B cell (primary cell): ENCODE results near the gene GBA3. TPM values are rescaled to one million over a fixed set of nuclear protein-coding genes. Genes with fewer than 3 reads are reported as not detected.

Experiments
- ATAC-seq: fragments of 200-7000 bp; cut with Tn5 transposase; one replicate; pipeline ENCODE4 v1.10.0; 2021; ENCODE audit warnings: low read depth, mild to moderate bottlenecking, moderate number of reproducible peaks, moderate library complexity
- CTCF ChIA-PET: fragments of 350-600 bp; sonication (Branson Sonifier 250); formaldehyde crosslinking; loops from one replicate; lab custom pipeline; 2021; ENCODE audit warnings: antibody characterized with exemption, inconsistent platforms; lab: Charles Lee
- POLR2A ChIA-PET: fragments of 350-600 bp; sonication (Branson Sonifier 250); formaldehyde crosslinking; loops from one replicate; lab custom pipeline; 2021; ENCODE audit warnings: antibody characterized with exemption; lab: Charles Lee
- DNase-seq: peaks from one replicate; pipeline ENCODE4 v3.0.0; 2013
- H2AFZ ChIP-seq: 2 replicates; pipeline ENCODE4 v1.6.1; 2012; ENCODE audit warnings: mild to moderate bottlenecking, low read depth, low read length; ENCODE audit not compliant: insufficient read depth, poor library complexity, severe bottlenecking
- H3K27ac ChIP-seq, 2 donors: 1 replicate in 1 of 2; 2 replicates in 1 of 2; pipeline ENCODE4 v1.5.1; 2012 to 2013; ENCODE audit warnings: low read length in 2 of 2, mild to moderate bottlenecking in 2 of 2, moderate library complexity in 1 of 2
- H3K27me3 ChIP-seq, 4 experiments: fragments of 200-600 bp in 1 of 4; sonication (generic) in 1 of 4; replicated peaks in 1 of 4; 1 replicate in 2 of 4; 2 replicates in 2 of 4; pipeline versions ENCODE4 v1.6.1 to v1.7.0; 2013 to 2016; ENCODE audit warnings: low read length in 3 of 4, mild to moderate bottlenecking in 2 of 4, mixed read lengths in 1 of 4, moderate library complexity in 1 of 4; ENCODE audit not compliant: insufficient read depth in 4 of 4, control insufficient read depth in 3 of 4; ENCODE audit errors: control extremely low read depth in 1 of 4
- H3K36me3 ChIP-seq, 2 experiments: replicated peaks in 1 of 2; 1 replicate in 1 of 2; 2 replicates in 1 of 2; pipeline versions ENCODE4 v1.6.1 to v1.7.1; 2013; ENCODE audit warnings: low read length in 1 of 2; ENCODE audit not compliant: insufficient read depth in 2 of 2, control insufficient read depth in 1 of 2; ENCODE audit errors: control extremely low read depth in 1 of 2, extremely low read depth in 1 of 2
- H3K4me1 ChIP-seq, 2 donors: fragments of 200-600 bp in 1 of 2; sonication (generic) in 1 of 2; 1 replicate in 1 of 2; 2 replicates in 1 of 2; pipeline versions ENCODE4 v1.5.1 to v1.6.1; 2013 to 2017; ENCODE audit warnings: low read length in 2 of 2; ENCODE audit not compliant: control insufficient read depth in 2 of 2, insufficient read depth in 2 of 2
- H3K4me2 ChIP-seq: replicated peaks from 2 replicates; pipeline ENCODE3; 2012; ENCODE audit warnings: mild to moderate bottlenecking, low read depth, low read length; ENCODE audit not compliant: poor library complexity, severe bottlenecking
- H3K4me3 ChIP-seq, 5 experiments: fragments of 200-600 bp in 1 of 5; sonication (generic) in 1 of 5; 1 replicate in 3 of 5; 2 replicates in 2 of 5; pipeline versions ENCODE4 v1.5.1 to v1.7.0; 2011 to 2016; ENCODE audit warnings: low read length in 4 of 5, mild to moderate bottlenecking in 4 of 5, low read depth in 2 of 5, control low read depth in 1 of 5, moderate library complexity in 1 of 5; ENCODE audit not compliant: insufficient read depth in 1 of 5; ENCODE audit errors: control extremely low read depth in 1 of 5, extremely low read depth in 1 of 5
- H3K79me2 ChIP-seq: fragments of 200-600 bp; sonication (generic); one replicate; pipeline ENCODE4 v1.6.0; 2016; ENCODE audit warnings: low read length; ENCODE audit not compliant: control insufficient read depth, insufficient read depth
- H3K9ac ChIP-seq: fragments of 200-600 bp; sonication (generic); 2 replicates; pipeline ENCODE4 v1.6.1; 2017; ENCODE audit warnings: mild to moderate bottlenecking, low read length, moderate library complexity
- H3K9me3 ChIP-seq, 3 donors: one replicate each; pipeline versions ENCODE4 v1.6.1 to v1.7.1; 2013; ENCODE audit warnings: low read length in 2 of 3; ENCODE audit not compliant: control insufficient read depth in 2 of 3, insufficient read depth in 1 of 3; ENCODE audit errors: control extremely low read depth in 1 of 3
- H4K20me1 ChIP-seq: 2 replicates; pipeline ENCODE4 v1.6.0; 2012; ENCODE audit warnings: mild to moderate bottlenecking, low read length; ENCODE audit not compliant: insufficient read depth, control insufficient read depth, poor library complexity, severe bottlenecking
- H3K27ac Mint-ChIP-seq: one replicate; pipeline ENCODE4 v1.8.0; 2021; ENCODE audit warnings: mixed read lengths
- H3K27me3 Mint-ChIP-seq: one replicate; pipeline ENCODE4 v1.8.0; 2021; ENCODE audit warnings: mixed read lengths
- H3K4me1 Mint-ChIP-seq: one replicate; pipeline ENCODE4 v1.8.0; 2021; ENCODE audit warnings: mixed read lengths
- H3K4me3 Mint-ChIP-seq: one replicate; pipeline ENCODE4 v1.8.0; 2021; ENCODE audit warnings: mixed read lengths
- H3K9me3 Mint-ChIP-seq: one replicate; pipeline ENCODE4 v1.8.0; 2022; ENCODE audit warnings: mixed read lengths; ENCODE audit not compliant: insufficient read depth
- CTCF ChIP-seq: fragments of 200-600 bp; IDR thresholded peaks from one replicate; pipeline ENCODE4 v1.8.0; 2022; ENCODE audit warnings: antibody characterized with exemption, mild to moderate bottlenecking
- EZH2 ChIP-seq: IDR thresholded peaks from 2 replicates; pipeline ENCODE4 v1.6.1; 2012; ENCODE audit warnings: borderline replicate concordance, low read depth, mild to moderate bottlenecking, moderate library complexity, low read length; ENCODE audit not compliant: insufficient read depth, poor library complexity, severe bottlenecking
- WGBS: methylation state at CpG from one replicate; pipeline ENCODE4 v1.1.5; 2013; ENCODE audit warnings: missing lambda C conversion rate; ENCODE audit not compliant: insufficient coverage; 5-methylcytosine and 5-hydroxymethylcytosine counted together
- intact Hi-C: fragments of 100-400 bp; cut with micrococcal nuclease; formaldehyde crosslinking; loops from one replicate; pipeline ENCODE4 v1.10.0; 2022
- polyA plus RNA-seq: library from polyadenylated mRNA; depleted of rRNA; stranded (reverse); fragments of >200 nt; gene quantifications from 2 replicates; pipeline ENCODE4 v1.2.3, GENCODE V29; 2012
- total RNA-seq, 2 donors: library from RNA; stranded (reverse); fragments of 120-200 nt in 1 of 2; gene quantifications; 1 replicate in 1 of 2; 2 replicates in 1 of 2; pipeline versions ENCODE4 v1.2.3 to v1.2.4, GENCODE V29; 2013 to 2022

Gene GBA3
- total and polyA plus RNA-seq, 2 donors (not counting 1 experiment from before 2014, with no cell fraction given): not detected

GRCh38 chr4:22739968-22740367 is 47.2 kb downstream of the GBA3 start:
- Histone ChIP-seq H3K4me3 (no peak overlapping the region), H3K9me3 (no peaks in the 10 kb centered on the region), H3K79me2 (no peaks in the 10 kb centered on the region), H3K27me3 (no peaks in the 10 kb centered on the region), H3K36me3 (no peaks in the 10 kb centered on the region), H3K4me2 (no peak overlapping the region), H3K9ac (no peak overlapping the region), H3K4me1 (no peaks in the 10 kb centered on the region), H4K20me1 (no peaks in the 10 kb centered on the region), H3K27ac (no peak overlapping the region), H2AFZ (no peak overlapping the region)
- Mint-ChIP-seq H3K9me3 (no peaks in the 10 kb centered on the region), H3K4me3 (no peak overlapping the region), H3K27ac (no peak overlapping the region), H3K4me1 (no peaks in the 10 kb centered on the region), H3K27me3 (no peaks in the 10 kb centered on the region)
- ATAC-seq (no peak), DNase-seq (no peak)
- WGBS: 85% methylated on average over 3 of the region's 3 CpGs
- intact Hi-C loops: no loop called here
- TF ChIP-seq CTCF (no peak), EZH2 (no peak)
- ChIA-PET POLR2A (no interaction called here), CTCF (no interaction called here)

GRCh38 chr4:22741744-22742143 is 49.0 kb downstream of the GBA3 start:
- Histone ChIP-seq H2AFZ (no peak overlapping the region), H3K79me2 (no peaks in the 10 kb centered on the region), H4K20me1 (no peaks in the 10 kb centered on the region), H3K9ac (no peak overlapping the region), H3K27ac (no peak overlapping the region), H3K9me3 (no peaks in the 10 kb centered on the region), H3K4me3 (no peak overlapping the region), H3K27me3 (no peaks in the 10 kb centered on the region), H3K36me3 (no peaks in the 10 kb centered on the region), H3K4me1 (no peaks in the 10 kb centered on the region), H3K4me2 (no peak overlapping the region)
- Mint-ChIP-seq H3K4me1 (no peaks in the 10 kb centered on the region), H3K27ac (no peak overlapping the region), H3K9me3 (no peaks in the 10 kb centered on the region), H3K4me3 (no peak overlapping the region), H3K27me3 (no peaks in the 10 kb centered on the region)
- DNase-seq: no peak
- 57% methylated on average over 1 of the region's 3 CpGs for WGBS
- POLR2A ChIA-PET: no interaction called here
- no peak for TF ChIP-seq CTCF
- no peak for TF ChIP-seq EZH2
- intact Hi-C loops: no loop called here
- CTCF ChIA-PET: no interaction called here
- ATAC-seq: no peak
